M059J (cell line): ENCODE results near the gene PTPRJ. TPM values are rescaled to one million over a fixed set of nuclear protein-coding genes. Genes with fewer than 3 reads are reported as not detected.
A peak's percentile ranks its signal among the peaks of the same experiment; 100 is the strongest.

Source experiments
- DNase-seq: peaks from one replicate; pipeline ENCODE4 v3.0.0-alpha.2; 2012; ENCODE audit warnings: low read depth
- total RNA-seq: library from RNA; depleted of rRNA; stranded (reverse); fragments of >200 nt; shearing (Covaris generic); gene quantifications from 2 replicates; pipeline ENCODE4 v1.2.3, GENCODE V29; 2014

Gene PTPRJ
- total RNA-seq, 1 experiment from 2014 or later, result 54.8 TPM

GRCh38 chr11:48037709-48038468 lies 57.5 kb downstream of the PTPRJ start:
- DNase-seq, result peak; percentile 75

GRCh38 chr11:48040830-48041444 lies 60.6 kb downstream of the PTPRJ start:
- DNase-seq, result no peak

DNA sequence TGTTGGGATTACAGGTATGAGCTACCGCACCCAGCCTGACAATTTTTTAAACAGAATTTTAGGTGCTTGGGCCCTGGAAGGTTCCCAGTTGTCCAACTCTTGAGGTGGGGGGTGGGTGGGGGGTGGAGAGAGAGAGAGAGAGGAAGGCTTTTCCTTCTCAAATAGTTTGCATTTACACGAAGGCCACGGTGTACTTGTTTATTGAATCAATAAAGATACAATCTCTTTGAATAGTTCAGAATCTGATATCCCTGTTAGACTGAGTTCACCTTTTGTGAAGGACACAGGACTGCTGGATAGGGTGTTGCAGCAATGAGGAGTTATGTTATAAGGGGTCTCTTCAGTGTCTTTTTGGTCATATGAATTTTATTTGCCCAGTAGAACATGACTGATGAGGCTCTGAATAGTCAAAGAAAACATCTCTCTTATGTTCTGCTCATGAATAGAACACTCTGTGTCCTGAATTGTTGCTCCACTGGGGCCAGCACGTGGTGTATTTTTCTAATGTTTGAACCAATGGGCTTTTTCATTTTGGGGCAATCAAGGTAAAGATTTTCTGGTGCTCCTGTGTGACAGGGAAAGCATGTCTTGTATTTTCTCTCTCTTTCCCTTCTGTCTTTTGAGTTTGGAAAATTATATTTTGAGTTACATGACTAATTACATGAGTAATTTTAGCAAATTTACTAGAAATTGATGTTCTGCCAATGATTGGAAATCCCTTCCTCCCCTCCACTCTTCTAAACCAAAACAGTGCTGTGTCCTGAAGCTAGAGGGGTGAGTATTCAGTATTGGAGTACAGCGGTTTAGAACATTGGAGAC lies 61.7 kb downstream of the PTPRJ start:
- no peak for DNase-seq

DNA sequence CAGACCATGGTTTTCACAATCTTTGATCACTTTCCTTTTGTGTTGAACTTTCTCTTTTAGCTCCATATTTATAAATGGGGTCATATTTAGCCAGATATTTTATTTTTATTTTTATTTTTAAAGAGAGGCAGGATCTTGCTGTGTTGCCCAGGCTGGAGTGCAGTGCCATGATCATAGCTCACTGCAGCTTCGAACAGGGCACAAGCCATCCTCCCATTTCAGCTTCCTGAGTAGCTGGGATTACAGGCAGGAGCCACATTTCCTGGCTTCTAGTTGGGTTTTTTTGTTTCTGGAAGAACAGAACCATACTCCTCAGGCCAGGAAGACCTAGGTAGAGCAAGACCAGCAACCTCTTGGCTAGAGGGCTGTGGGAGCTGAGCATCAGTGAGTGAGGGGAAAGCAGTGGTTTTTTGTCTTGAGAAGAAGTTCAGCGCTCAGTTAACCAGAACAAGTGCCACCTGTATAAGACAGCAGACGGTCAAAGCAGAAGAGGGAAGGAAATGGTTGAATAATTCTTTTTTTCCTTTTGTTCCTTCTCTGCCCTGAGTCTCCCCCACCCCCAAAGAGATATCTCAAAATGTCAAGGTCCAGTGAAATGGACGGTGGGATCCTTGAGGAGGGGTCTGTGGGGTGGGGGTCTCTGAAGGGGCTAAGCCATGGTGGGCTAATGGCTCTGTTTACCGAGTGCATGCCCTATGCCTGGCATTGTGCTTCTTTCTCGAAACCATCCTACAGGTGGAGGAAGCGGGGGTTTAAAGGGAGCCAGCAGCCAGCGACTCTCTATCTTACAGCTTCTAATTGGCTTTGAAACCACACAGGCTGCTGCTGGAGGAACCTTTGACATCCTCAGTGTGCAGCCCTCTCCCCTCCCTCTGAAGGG lies 63.0 kb downstream of the PTPRJ start:
- DNase-seq, result no peak

GRCh38 chr11:48043991-48044512 lies 63.7 kb downstream of the PTPRJ start:
- DNase-seq, result no peak

GRCh38 chr11:48044577-48044976 lies 64.2 kb downstream of the PTPRJ start:
- no peak for DNase-seq

GRCh38 chr11:48045536-48045935 lies 65.2 kb downstream of the PTPRJ start:
- DNase-seq, result no peak

DNA sequence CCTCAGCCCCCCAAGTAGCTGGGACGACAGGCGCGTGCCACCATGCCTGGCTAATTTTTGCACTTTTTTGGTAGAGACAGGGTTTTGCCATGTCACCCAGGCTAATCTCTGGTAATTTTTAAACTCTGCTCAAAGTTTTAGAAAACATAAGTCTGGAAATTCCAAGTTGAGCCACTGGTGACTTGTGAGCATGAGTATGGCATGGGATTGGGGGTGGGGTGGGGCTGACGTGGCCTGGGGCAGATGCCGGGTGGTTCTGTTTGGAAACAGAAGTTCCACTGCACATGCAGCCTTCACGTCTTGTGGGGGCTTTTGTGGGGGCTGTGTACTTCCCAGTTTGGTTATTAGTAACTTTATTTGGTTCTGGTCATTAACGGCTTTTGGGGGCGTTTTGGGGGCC lies 67.3 kb downstream of the PTPRJ start:
- DNase-seq, result no peak

DNA sequence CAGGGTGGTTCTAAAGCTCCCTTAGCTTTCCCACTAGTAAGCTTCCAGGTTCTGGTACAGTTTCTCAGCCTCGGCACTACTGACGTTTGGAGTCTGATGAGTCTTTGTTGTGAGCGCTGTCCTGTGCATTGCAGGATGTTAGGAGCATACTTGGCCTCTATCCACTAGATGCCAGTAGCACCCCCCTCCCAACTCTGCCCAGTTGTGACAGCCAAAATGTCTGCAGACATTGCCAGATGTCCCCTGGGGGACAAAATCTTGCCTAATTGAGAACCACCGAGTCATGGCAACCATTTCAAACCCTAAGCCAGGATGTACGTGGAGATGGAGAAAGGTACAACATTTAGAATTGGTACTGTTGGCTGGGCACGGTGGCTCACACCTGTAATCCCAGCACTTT lies 68.7 kb downstream of the PTPRJ start:
- DNase-seq, result no peak

- DNase-seq, result no peak
Measured at GRCh38 chr11:48050304-48050703, 69.9 kb downstream of the PTPRJ start.

GRCh38 chr11:48051217-48051830 lies 71.0 kb downstream of the PTPRJ start:
- DNase-seq, result no peak

- peak; percentile 83 for DNase-seq
Measured at GRCh38 chr11:48052183-48053044, 72.1 kb downstream of the PTPRJ start.

GRCh38 chr11:48054994-48055291 lies 74.6 kb downstream of the PTPRJ start:
- DNase-seq, result no peak

GRCh38 chr11:48055292-48056132 lies 75.2 kb downstream of the PTPRJ start:
- DNase-seq, result peak; percentile 97

GRCh38 chr11:48056325-48057183 lies 76.2 kb downstream of the PTPRJ start:
- DNase-seq, result no peak

DNA sequence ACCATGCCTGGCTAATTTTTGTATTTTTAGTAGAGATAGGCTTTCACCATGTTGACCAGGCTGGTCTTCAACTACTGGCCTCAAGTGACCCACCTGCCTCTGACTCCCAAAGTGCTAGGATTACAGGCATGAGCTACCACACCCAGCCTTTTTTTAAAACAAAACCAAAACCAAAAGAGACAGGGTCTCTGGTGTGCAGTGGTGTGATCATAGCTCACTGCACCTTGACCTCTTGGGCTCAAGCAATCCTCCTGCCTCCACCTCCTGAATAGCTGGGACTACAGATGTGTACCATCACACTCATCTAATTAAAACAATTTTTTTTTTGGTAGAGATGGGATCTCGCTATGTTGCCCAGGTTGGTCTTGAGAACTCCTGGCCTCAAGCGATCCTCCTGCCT lies 77.7 kb downstream of the PTPRJ start:
- no peak for DNase-seq

GRCh38 chr11:48058788-48059187 lies 78.4 kb downstream of the PTPRJ start:
- DNase-seq, result no peak

- peak; percentile 31 for DNase-seq
Measured at GRCh38 chr11:48062649-48063048, 82.3 kb downstream of the PTPRJ start.
